Activated T-cell treated with anti-CD3 and anti-CD28 coated beads, Interleukin-2, amount 50 U/mL, for 4 hours (primary cell): Measurements from ENCODE around the gene UBR1. TPM values are rescaled to one million over a fixed set of nuclear protein-coding genes. Genes with fewer than 3 reads are reported as not detected.
"Not testable (repeated sequence)": the region's sequence is repeated elsewhere in the genome, so short reads cannot be mapped to it uniquely, and the experiment has no call there.

ENCODE experiments used
- ATAC-seq, 2 donors: fragments of 200-7000 bp; cut with Tn5 transposase; one replicate each; pipeline ENCODE4 v1.10.0; 2021
- DNase-seq: peaks from one replicate; pipeline ENCODE4 v3.0.0-alpha.2; 2020
- H3K27me3 Mint-ChIP-seq: one replicate; pipeline ENCODE4 v1.8.0; 2021; ENCODE audit warnings: low read depth, mixed read lengths
- H3K36me3 Mint-ChIP-seq: one replicate; pipeline ENCODE4 v1.8.0; 2022; ENCODE audit warnings: mixed read lengths; ENCODE audit not compliant: insufficient read depth
- H3K4me1 Mint-ChIP-seq: one replicate; pipeline ENCODE4 v1.8.0; 2021; ENCODE audit warnings: low read depth, mixed read lengths
- H3K4me3 Mint-ChIP-seq: one replicate; pipeline ENCODE4 v1.8.0; 2021; ENCODE audit warnings: mild to moderate bottlenecking, moderate library complexity, mixed read lengths
- H3K9me3 Mint-ChIP-seq: one replicate; pipeline ENCODE4 v1.8.0; 2021; ENCODE audit warnings: mixed read lengths
- total RNA-seq, 3 donors: library from RNA; stranded (reverse); gene quantifications; one replicate each; pipeline ENCODE4 v1.2.1, GENCODE V29; 2021

UBR1 gene
- 10 to 100 TPM; 23.5 to 27.8 (median 24.8) TPM for total RNA-seq

DNA sequence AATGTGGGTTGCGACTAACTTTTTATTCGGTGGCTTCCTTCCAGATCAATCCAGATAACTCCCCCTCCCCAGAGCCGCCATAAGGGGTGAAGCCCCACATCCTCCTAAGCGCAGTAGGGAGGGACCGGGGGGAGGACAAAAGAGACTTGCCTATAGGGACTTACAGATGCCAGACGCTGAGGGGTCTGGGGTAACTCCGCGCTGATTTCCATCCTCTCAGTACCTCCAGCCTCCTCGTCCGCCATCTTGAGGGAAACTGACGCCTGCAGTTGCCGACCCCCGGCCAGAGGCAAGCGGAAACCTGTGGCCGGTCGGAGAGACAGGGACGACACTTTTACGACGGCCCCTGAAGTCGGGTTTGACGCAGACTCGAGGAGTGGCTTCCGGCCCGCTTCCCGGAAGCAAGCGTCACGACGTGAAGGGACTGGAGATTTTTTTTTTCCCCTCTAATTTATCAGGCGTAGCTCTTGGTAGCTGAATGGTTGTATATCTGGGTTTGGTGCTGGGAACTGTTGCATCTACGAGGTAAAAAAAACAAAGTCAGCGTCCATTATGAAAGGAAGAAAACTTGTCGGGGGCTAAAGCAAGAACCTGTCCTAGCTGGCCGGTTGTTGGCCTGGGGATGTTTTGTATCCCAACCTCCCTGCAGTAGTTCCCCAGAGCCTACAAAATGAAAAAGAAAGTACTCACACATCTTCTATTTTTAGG, at the start of gene UBR1:
TSS of gene UBR1 (minus strand) at position 261 of the 708 bp plus-strand sequence. CDS start at position 245, 16 bp downstream.
- H3K4me1 Mint-ChIP-seq = peaks cover 51% of the 10 kb centered on the region
- no peaks in the 10 kb centered on the region for H3K9me3 Mint-ChIP-seq
- ATAC-seq (peak; percentile 95 to 96), DNase-seq (peak; percentile 84)
- H3K4me3 Mint-ChIP-seq = peak within 1 kb of the TSS; percentile 97
- peaks cover 5% of the 10 kb centered on the region for H3K27me3 Mint-ChIP-seq
- H3K36me3 Mint-ChIP-seq = peaks cover 16% of the 10 kb centered on the region

- ATAC-seq (no peak), DNase-seq (no peak)
- Mint-ChIP-seq H3K4me3 (no peak overlapping the region), H3K4me1 (peaks cover 11% of the 10 kb centered on the region), H3K27me3 (no peaks in the 10 kb centered on the region), H3K36me3 (peaks cover 37% of the 10 kb centered on the region), H3K9me3 (no peaks in the 10 kb centered on the region)
Observed at GRCh38 chr15:43153269-43153668, 47.4 kb upstream of the UBR1 start.

- no peak for DNase-seq
- Mint-ChIP-seq H3K27me3 (no peaks in the 10 kb centered on the region), H3K36me3 (peaks cover 33% of the 10 kb centered on the region), H3K4me3 (no peak overlapping the region), H3K4me1 (peaks cover 11% of the 10 kb centered on the region), H3K9me3 (no peaks in the 10 kb centered on the region)
- ATAC-seq = peak; percentile 52 to 65
Observed at GRCh38 chr15:43151688-43152087, 45.9 kb upstream of the UBR1 start.

- Mint-ChIP-seq H3K27me3 (no peaks in the 10 kb centered on the region), H3K4me1 (peaks cover 13% of the 10 kb centered on the region), H3K36me3 (peaks cover 37% of the 10 kb centered on the region), H3K4me3 (no peak overlapping the region), H3K9me3 (no peaks in the 10 kb centered on the region)
- no peak for DNase-seq
- no peak for ATAC-seq
Observed at GRCh38 chr15:43150191-43150929, 44.5 kb upstream of the UBR1 start.

DNA sequence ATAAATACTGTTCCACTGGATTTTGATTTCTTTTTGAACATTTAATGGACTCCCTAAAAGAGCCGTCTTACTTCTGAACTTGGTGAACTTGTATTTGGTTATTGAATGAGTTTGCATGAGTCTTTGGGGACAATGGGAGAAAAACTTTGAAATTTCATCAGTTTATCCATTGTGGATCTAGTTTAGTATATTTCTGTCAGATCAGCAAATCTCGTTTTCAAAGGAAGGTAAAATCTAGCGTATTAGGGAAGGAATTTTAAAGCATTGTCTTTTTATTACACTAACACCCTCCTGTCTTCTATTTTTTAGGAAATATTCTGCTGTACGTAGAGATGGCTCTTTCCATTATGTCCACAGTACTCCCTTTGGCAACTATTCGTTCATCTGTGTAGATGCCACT, 40.3 kb upstream of the UBR1 start:
- ATAC-seq = no peak
- no peaks in the 10 kb centered on the region for H3K9me3 Mint-ChIP-seq
- no peaks in the 10 kb centered on the region for H3K27me3 Mint-ChIP-seq
- H3K4me3 Mint-ChIP-seq = no peak overlapping the region
- no peak for DNase-seq
- H3K36me3 Mint-ChIP-seq = peaks cover 33% of the 10 kb centered on the region
- H3K4me1 Mint-ChIP-seq = peaks cover 17% of the 10 kb centered on the region

- peaks cover 44% of the 10 kb centered on the region for H3K36me3 Mint-ChIP-seq
- ATAC-seq = no peak
- DNase-seq = no peak
- peaks cover 16% of the 10 kb centered on the region for H3K4me1 Mint-ChIP-seq
- no peaks in the 10 kb centered on the region for H3K9me3 Mint-ChIP-seq
- no peak overlapping the region for H3K4me3 Mint-ChIP-seq
- H3K27me3 Mint-ChIP-seq = no peaks in the 10 kb centered on the region
Observed at GRCh38 chr15:43144512-43144911, 38.7 kb upstream of the UBR1 start.

DNA sequence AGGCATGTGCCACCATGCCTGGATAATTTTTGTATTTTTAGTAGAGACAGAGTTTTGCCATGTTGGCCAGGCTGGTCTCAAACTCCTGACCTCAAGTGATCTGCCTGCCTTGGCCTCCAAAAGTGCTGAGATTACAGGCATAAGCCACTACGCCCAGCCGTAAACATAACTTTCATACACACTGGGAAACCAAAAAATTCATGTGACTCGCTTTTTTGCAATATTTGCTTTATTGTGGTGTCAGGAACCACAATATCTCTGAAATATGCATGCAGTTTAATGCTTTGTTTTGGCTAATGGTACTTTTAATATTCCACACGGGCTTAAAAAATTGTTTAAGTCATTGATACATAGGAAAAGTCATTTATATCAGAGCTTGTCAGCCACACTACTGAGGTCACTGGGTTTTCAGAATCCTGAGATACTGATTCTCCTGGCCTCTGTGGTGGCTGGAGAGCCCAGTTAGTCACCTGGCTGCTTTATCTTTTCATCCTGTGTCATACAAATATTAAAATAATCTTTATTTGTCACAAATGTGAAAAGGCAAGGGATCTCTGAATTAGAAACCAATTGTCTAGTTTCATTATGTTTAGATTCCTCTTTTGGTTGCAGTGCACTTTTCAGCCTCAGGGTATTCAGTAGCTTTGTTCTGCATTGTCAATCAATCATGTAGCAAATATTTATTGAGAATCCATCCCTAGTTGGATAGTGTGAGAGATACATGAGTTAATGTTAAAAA, 37.5 kb upstream of the UBR1 start:
- no peak overlapping the region for H3K4me3 Mint-ChIP-seq
- DNase-seq = no peak
- H3K9me3 Mint-ChIP-seq = no peaks in the 10 kb centered on the region
- peaks cover 44% of the 10 kb centered on the region for H3K36me3 Mint-ChIP-seq
- peak in 1 of 2 donors; percentile 28 for ATAC-seq
- no peaks in the 10 kb centered on the region for H3K27me3 Mint-ChIP-seq
- H3K4me1 Mint-ChIP-seq = peaks cover 16% of the 10 kb centered on the region

GRCh38 chr15:43135351-43135750, 29.5 kb upstream of the UBR1 start:
- Mint-ChIP-seq H3K4me3 (no peak overlapping the region), H3K9me3 (no peaks in the 10 kb centered on the region), H3K4me1 (peaks cover 21% of the 10 kb centered on the region), H3K27me3 (no peaks in the 10 kb centered on the region), H3K36me3 (peaks cover 20% of the 10 kb centered on the region)
- DNase-seq = no peak
- no peak for ATAC-seq

- H3K36me3 Mint-ChIP-seq = peaks cover 12% of the 10 kb centered on the region
- peaks cover 21% of the 10 kb centered on the region for H3K4me1 Mint-ChIP-seq
- no peaks in the 10 kb centered on the region for H3K27me3 Mint-ChIP-seq
- no peaks in the 10 kb centered on the region for H3K9me3 Mint-ChIP-seq
- H3K4me3 Mint-ChIP-seq = peak overlapping the region; percentile 89
- DNase-seq (no peak), ATAC-seq (peak; percentile 9 to 15)
Observed at GRCh38 chr15:43134157-43134635, 28.4 kb upstream of the UBR1 start.

DNA sequence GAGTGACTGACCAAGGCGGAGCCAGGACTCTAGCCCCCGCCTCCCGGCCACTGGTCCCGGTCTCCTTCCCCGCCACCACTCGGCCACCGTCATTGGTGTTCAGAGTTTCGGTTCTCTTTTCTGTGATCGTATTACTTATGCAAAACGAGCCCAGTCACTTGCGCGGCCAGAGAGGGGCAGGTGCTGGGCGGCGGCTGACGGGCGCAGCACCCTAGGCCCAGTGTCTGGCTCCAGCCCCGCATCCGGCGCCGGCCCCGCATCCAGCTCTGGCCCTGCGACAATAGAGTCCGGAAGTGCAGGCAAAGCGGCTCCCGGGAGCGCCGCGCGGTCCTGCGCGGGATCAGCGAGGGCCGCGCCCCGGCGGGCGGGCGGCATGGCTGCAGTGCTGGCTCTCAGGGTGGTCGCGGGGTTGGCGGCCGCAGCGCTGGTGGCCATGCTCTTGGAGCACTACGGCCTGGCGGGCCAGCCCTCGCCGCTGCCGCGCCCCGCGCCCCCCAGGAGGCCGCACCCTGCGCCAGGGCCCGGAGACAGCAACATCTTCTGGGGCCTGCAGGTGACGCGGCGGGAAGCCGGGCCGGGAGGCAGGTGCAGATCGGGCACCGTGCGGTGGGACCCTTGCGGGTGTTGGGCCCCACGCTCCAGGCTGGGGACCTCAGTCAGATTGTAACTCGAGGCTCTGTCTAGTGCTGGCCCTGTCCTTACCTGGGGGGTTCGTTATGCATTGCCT, 27.8 kb upstream of the UBR1 start, which contains the start of gene TMEM62:
TSS of gene TMEM62 (plus strand) at position 157 of the 727 bp plus-strand sequence. CDS start at position 374, 217 bp downstream.
- Mint-ChIP-seq H3K4me3 (peak within 1 kb of the TSS; percentile 89), H3K4me1 (peaks cover 21% of the 10 kb centered on the region), H3K27me3 (no peaks in the 10 kb centered on the region), H3K9me3 (peaks cover 3% of the 10 kb centered on the region), H3K36me3 (peaks cover 8% of the 10 kb centered on the region)
- ATAC-seq = peak; percentile 82 to 85
- peak; percentile 29 for DNase-seq

DNA sequence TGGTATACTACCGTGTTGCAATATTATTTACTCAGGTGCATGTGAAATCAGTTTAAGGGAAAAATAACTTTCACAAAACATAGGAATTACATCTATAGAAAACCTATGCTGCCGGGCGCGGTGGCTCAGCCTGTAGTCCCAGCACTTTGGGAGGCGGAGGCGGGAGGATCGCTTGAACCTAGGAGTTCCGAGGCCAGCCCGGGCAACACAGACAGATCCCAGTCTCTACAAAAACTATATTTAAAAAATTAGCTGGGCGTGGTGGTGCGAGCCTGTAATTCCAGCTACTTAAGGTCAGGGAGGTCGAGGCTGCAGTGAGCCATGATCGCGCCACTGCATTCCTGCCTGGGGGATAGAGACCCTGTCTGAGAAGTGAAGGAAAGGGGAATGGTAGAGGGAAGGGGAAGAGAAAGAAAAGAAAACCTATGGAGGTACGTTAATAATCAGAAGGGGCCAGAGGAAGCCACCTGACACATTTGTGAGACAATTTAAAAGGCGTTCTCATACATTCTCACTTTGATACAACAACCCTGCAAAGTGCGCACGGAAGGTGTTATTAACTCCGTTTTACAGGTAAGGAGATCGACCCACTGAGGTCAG, 27.1 kb upstream of the UBR1 start:
- Mint-ChIP-seq H3K4me3 (peak overlapping the region; percentile 86), H3K4me1 (peaks cover 22% of the 10 kb centered on the region), H3K36me3 (peaks cover 8% of the 10 kb centered on the region), H3K27me3 (peaks cover 2% of the 10 kb centered on the region), H3K9me3 (peaks cover 3% of the 10 kb centered on the region)
- DNase-seq (no peak), ATAC-seq (no peak)

DNA sequence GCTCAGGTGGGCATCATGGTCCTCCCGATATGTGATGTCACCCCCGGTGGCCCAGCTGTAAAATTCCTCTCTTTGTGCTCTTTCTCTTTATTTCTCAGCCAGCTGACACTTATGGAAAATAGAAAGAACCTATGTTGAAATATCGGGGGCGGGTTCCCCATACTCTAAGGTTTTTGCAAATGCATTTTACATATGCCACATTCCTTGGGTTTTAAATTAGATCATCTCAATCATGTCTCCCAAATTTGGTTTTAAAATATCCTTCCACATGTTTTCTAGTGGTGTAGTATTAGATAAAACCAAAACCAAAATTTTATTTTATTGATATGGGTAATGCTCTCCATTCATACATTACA, 23.1 kb upstream of the UBR1 start:
- ATAC-seq = no peak
- H3K4me3 Mint-ChIP-seq = no peak overlapping the region
- H3K4me1 Mint-ChIP-seq = peaks cover 7% of the 10 kb centered on the region

DNA sequence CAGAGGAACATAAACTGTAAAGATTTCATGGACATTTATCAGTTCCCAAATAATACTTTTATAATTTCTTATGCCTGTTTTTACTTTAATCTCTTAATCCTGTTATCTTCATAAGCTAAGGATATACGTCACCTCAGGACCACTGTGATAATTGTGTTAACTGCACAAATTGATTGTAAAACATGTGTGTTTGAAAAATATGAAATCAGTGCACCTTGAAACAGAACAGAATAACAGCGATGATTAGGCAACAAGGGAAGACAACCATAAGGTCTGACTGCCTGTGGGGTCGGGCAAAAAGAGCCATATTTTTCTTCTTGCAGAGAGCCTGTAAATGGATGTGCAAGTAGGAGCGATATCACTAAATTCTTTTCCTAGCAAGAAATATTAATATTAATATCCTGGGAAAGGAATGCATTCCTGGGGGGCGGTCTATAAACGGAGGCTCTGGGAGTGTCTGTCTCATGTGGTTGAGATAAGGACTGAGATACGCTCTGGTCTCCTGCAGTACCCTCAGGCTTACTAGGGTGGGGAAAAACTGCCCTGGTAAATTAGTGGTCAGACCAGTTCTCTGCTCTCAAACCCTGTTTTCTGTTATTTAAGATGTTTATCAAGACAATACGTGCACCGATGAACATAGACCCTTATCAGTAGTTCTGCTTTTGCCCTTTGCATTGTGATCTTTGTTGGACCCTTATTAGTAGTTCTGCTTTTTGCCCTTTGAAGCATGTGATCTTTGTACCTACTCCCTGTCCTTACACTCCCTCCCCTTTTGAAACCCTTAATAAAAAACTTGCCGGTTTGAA, 22.5 kb upstream of the UBR1 start:
- not testable (repeated sequence) for H3K4me3 Mint-ChIP-seq, H3K4me1 Mint-ChIP-seq, DNase-seq, ATAC-seq, H3K9me3 Mint-ChIP-seq, H3K27me3 Mint-ChIP-seq, H3K36me3 Mint-ChIP-seq

More for the DNA sequence above, 23.1 kb upstream of the UBR1 start:
- no peak for DNase-seq
- Mint-ChIP-seq H3K27me3 (peaks cover 4% of the 10 kb centered on the region), H3K9me3 (peaks cover 3% of the 10 kb centered on the region), H3K36me3 (peaks cover 2% of the 10 kb centered on the region)
